Stimulated activated CD8-positive, alpha-beta memory T cell treated with anti-CD3 and anti-CD28 coated beads, Interleukin-7, amount 100 ng/mL, for 4 hours (primary cell): Measurements from ENCODE around the gene SLC4A3.
"Not testable (repeated sequence)": the region's sequence is repeated elsewhere in the genome, so short reads cannot be mapped to it uniquely, and the experiment has no call there.

Experiments used
- DNase-seq, 2 donors: peaks; one replicate each; pipeline ENCODE4 v3.0.0-alpha.2; 2020; ENCODE audit warnings: low read depth in 2 of 2

SLC4A3 gene

DNA sequence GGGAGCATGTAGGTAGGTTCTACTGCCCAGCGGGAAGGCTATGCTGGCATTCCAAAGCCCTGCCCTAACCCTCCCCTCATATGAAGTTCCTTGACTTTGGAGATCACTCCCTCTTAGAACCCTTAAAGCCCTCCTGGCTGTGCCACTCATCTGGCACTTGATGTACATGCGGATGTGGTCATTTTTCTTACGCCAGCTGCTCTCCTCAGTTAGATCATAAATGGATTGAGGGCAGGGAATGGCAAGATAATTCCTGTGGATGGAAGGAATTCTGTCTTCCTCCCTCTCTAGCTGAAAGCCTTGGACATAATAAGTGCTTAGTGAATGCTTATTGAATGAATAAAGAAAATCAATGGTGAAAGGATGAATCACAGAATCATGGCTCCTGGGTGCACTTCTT, 51.6 kb downstream of the SLC4A3 start:
- no peak for DNase-seq

GRCh38 chr2:219679571-219679970, 52.1 kb downstream of the SLC4A3 start:
- DNase-seq = no peak

GRCh38 chr2:219680958-219681693, 53.7 kb downstream of the SLC4A3 start:
- no peak for DNase-seq

- DNase-seq = no peak
Observed at GRCh38 chr2:219681694-219682300, 54.4 kb downstream of the SLC4A3 start.

DNA sequence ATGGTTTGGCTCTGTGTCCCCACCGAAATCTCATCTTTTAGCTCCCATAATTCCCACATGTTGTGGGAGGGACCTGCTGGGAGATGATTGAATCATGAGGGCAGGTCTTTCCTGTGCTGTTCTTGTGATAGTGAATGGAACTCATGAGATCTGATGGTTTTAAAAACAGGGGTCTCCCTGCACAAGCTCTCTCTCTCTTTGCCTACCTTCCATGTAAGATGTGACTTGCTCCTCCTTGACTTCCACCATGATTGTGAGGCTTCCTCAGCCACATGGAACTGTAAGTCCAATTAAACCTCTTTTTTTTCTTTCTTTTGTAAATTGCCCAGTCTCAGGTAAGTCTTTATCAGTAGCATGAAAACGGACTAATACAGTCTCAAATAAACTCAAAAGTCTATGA, 56.0 kb downstream of the SLC4A3 start:
- DNase-seq = not testable (repeated sequence)

- DNase-seq = peak; percentile 29 to 38
Observed at GRCh38 chr2:219684721-219685689, 57.6 kb downstream of the SLC4A3 start.

- DNase-seq = no peak
Observed at GRCh38 chr2:219687272-219687671, 59.8 kb downstream of the SLC4A3 start.

GRCh38 chr2:219687882-219688559, 60.6 kb downstream of the SLC4A3 start:
- no peak for DNase-seq

DNA sequence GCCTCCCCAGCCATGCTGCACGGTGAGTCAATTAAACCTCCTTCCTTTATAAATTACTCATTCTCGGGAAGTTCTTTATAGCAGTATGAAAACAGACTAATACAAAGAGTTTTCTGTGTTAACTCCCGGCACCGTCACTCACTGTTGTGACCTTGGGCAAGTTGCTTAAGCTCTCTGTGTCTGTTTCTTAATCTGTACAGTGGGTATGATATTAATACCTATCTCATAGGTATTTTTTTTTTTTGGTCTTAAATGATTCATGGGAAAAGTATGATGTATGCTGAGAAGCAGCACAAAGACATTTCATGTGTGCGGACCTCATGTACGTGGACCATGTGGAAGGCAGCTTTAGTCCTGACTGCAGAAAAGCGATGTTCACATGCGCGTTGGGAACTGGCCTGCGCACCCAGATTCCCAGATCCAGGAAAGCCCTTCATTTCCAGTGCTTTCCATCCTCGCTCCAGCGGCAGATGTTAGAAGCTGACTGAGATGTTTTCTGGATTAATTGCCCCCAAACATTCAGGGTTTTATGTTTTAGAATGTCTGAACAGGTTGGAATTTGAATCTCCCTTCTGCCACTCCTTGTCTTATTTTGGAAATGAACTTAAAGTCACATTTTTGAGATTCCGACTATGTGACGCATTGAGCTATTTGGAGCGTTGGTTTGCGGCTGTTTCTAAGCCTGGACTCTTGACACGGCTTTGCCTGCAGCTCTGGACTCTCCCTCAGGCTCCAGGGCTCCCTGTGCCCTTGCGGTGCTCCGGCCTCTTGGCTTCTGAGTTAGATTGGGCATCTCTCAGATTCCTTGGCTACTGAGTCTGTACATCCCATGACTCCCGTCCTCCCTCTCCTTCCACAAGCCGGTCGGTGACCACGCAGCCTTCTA, 61.4 kb downstream of the SLC4A3 start:
- DNase-seq = no peak

GRCh38 chr2:219689676-219690628, 62.5 kb downstream of the SLC4A3 start:
- no peak for DNase-seq

DNA sequence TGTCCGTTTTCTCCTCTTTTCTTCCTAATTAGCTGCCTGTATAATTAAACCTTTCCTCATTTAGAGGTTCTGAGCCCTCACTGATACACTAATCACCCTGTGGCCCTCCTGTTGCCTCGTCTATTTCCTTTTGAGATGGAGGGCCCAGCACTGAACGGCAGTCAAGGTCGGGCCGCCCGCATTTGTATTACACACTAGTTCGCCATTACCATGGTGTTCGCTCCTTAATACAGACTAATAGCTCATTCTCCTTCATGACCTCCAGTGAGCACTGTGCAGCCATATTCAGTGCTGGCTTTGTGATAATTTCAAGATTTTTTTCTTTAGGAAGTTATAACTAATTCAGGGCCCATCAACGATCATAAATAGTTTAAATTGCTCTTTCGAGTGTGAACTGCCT, 64.1 kb downstream of the SLC4A3 start:
- no peak for DNase-seq
